Measurements from ENCODE around the gene C19orf25. TPM values are rescaled to one million over a fixed set of nuclear protein-coding genes. Genes with fewer than 3 reads are reported as not detected.

The C19orf25 gene
- 80.2 and 108 TPM in 2 replicates for polyA plus RNA-seq
- polyA minus RNA-seq: 33.8 and 39.9 TPM in 2 replicates

DNA sequence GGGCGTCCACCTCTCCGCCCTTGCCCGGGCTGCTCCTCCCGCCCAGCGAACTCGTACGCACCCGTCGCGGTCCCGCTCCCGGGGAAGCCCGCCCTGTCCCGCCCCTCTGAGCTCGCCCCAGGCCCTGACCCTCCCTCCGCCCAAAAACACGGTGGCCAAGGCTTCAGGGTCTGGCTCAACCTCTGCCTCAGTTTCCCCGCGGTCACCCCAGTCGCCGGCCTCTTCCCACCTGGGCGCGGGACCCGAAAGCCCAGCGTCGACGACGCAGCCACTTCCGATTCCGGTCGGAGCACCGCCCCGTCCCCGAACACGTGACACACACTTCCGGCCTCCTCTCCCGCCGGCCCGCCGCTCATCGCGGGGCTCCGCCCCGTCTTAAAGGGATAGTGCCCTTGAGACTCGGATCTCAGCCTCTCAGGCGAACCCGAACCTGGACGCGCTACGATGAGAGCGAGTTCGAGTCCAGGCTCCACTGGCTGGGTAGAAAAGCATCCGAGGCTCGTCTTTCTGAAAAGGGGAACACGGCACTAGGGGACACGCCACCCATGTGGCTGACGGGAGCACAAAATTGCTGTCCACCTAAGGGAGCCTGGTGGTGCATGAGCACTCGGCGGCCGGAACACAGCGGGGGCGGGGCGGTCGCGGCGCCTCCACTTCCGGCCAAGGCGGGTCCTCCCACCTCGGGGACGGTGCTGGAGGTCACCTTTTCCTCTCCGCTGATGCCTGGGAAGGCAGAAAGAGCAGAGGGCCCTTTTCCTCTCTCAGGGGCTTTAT, at the start of gene C19orf25:
TSS of gene C19orf25 (minus strand) at position 282 of the 774 bp plus-strand sequence. CDS start 312 bp downstream, outside the sequence.
- Histone ChIP-seq H3K79me2 (replicated peaks; ENCODE audit: insufficient read depth, low read length) (no peaks in the 10 kb centered on the region), H3K4me3 (ENCODE audit: low read length) (peak within 1 kb of the TSS; percentile 96), H3F3A (ENCODE audit: insufficient read depth, low read length, poor library complexity, severe bottlenecking) (no peaks in the 10 kb centered on the region), H2AFZ (ENCODE audit: low read depth, low read length) (peak within 1 kb of the TSS; percentile 17), H3K27me3 (ENCODE audit: insufficient read depth, low read depth, low read length) (no peaks in the 10 kb centered on the region), H4K20me1 (ENCODE audit: insufficient read depth) (no peaks in the 10 kb centered on the region), H3K9me2 (ENCODE audit: insufficient read depth, low read length) (no peaks in the 10 kb centered on the region), H3K27ac (ENCODE audit: low read length) (peak within 1 kb of the TSS; percentile 62), H3K9ac (ENCODE audit: low read length) (peak within 1 kb of the TSS; percentile 73), H3K36me3 (ENCODE audit: insufficient read depth, low read length) (no peaks in the 10 kb centered on the region), H3K9me3 (ENCODE audit: low read length) (no peaks in the 10 kb centered on the region), H3K4me2 (ENCODE audit: low read length) (peak within 1 kb of the TSS; percentile 92)
- peak; percentile 20 for TF ChIP-seq EP300 (conservative IDR thresholded peaks at IDR 0.05; ENCODE audit: poor library complexity, severe bottlenecking)
- no peak for TF ChIP-seq SMC3 (conservative IDR thresholded peaks at IDR 0.05; ENCODE audit: poor library complexity)
- peak; percentile 72 for TF ChIP-seq MXI1 (conservative IDR thresholded peaks at IDR 0.05; ENCODE audit: poor library complexity, severe bottlenecking)
- TF ChIP-seq, protein P1, sequence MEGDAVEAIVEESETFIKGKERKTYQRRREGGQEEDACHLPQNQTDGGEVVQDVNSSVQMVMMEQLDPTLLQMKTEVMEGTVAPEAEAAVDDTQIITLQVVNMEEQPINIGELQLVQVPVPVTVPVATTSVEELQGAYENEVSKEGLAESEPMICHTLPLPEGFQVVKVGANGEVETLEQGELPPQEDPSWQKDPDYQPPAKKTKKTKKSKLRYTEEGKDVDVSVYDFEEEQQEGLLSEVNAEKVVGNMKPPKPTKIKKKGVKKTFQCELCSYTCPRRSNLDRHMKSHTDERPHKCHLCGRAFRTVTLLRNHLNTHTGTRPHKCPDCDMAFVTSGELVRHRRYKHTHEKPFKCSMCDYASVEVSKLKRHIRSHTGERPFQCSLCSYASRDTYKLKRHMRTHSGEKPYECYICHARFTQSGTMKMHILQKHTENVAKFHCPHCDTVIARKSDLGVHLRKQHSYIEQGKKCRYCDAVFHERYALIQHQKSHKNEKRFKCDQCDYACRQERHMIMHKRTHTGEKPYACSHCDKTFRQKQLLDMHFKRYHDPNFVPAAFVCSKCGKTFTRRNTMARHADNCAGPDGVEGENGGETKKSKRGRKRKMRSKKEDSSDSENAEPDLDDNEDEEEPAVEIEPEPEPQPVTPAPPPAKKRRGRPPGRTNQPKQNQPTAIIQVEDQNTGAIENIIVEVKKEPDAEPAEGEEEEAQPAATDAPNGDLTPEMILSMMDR (IDR thresholded peaks at IDR 0.05; ENCODE audit: poor library complexity, severe bottlenecking): no peak
- peak; percentile 6 for TF ChIP-seq RAD21 (conservative IDR thresholded peaks at IDR 0.05)
- peak; percentile 91 for TF ChIP-seq POLR2AphosphoS5 (IDR thresholded peaks at IDR 0.05)

DNA sequence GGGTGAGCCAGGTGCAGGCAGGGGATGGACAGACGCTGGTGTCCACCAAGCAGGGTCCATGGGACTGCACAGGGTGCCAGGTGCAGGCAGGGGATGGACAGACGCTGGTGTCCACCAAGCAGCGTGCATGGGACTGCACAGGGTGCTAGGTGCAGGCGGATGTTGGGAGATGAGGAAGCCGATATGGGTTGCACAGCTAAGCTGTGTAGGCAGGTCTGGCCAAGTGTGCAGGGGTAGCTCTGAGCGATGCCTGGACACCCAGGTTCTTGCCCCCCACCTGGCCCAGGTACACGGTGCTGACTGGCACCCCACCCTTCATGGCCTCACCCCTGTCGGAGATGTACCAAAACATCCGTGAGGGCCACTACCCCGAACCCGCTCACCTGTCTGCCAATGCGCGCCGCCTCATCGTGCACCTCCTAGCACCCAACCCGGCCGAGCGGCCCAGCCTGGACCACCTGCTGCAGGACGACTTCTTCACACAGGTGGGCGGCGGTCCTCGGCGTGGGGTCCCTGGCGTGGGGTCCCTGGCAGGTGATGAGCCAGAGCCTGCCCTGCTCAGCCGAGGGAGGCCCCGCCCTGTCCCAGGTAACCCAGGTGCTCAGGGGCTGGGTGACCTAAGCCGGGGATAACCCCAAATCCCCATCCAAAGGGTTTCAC, 48.8 kb upstream of the C19orf25 start:
- TF ChIP-seq, protein P2, sequence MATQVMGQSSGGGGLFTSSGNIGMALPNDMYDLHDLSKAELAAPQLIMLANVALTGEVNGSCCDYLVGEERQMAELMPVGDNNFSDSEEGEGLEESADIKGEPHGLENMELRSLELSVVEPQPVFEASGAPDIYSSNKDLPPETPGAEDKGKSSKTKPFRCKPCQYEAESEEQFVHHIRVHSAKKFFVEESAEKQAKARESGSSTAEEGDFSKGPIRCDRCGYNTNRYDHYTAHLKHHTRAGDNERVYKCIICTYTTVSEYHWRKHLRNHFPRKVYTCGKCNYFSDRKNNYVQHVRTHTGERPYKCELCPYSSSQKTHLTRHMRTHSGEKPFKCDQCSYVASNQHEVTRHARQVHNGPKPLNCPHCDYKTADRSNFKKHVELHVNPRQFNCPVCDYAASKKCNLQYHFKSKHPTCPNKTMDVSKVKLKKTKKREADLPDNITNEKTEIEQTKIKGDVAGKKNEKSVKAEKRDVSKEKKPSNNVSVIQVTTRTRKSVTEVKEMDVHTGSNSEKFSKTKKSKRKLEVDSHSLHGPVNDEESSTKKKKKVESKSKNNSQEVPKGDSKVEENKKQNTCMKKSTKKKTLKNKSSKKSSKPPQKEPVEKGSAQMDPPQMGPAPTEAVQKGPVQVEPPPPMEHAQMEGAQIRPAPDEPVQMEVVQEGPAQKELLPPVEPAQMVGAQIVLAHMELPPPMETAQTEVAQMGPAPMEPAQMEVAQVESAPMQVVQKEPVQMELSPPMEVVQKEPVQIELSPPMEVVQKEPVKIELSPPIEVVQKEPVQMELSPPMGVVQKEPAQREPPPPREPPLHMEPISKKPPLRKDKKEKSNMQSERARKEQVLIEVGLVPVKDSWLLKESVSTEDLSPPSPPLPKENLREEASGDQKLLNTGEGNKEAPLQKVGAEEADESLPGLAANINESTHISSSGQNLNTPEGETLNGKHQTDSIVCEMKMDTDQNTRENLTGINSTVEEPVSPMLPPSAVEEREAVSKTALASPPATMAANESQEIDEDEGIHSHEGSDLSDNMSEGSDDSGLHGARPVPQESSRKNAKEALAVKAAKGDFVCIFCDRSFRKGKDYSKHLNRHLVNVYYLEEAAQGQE (IDR thresholded peaks at IDR 0.05; ENCODE audit: borderline replicate concordance): no peak
- TF ChIP-seq EP300 (conservative IDR thresholded peaks at IDR 0.05; ENCODE audit: poor library complexity, severe bottlenecking) (no peak), POLR2AphosphoS5 (IDR thresholded peaks at IDR 0.05) (no peak), MXI1 (conservative IDR thresholded peaks at IDR 0.05; ENCODE audit: poor library complexity, severe bottlenecking) (no peak)
- no peak overlapping the region for H3K9ac ChIP-seq (ENCODE audit: low read length)
- H3K27me3 ChIP-seq (ENCODE audit: insufficient read depth, low read depth, low read length): peaks cover 22% of the 10 kb centered on the region

More for the DNA sequence above, 48.8 kb upstream of the C19orf25 start:
- Histone ChIP-seq H4K20me1 (ENCODE audit: insufficient read depth) (no peaks in the 10 kb centered on the region), H3K36me3 (ENCODE audit: insufficient read depth, low read length) (no peaks in the 10 kb centered on the region), H2AFZ (ENCODE audit: low read depth, low read length) (no peak overlapping the region), H3K9me3 (ENCODE audit: low read length) (no peaks in the 10 kb centered on the region), H3K4me2 (ENCODE audit: low read length) (no peak overlapping the region), H3K79me2 (replicated peaks; ENCODE audit: insufficient read depth, low read length) (no peaks in the 10 kb centered on the region), H3K27ac (ENCODE audit: low read length) (no peak overlapping the region), H3K4me3 (ENCODE audit: low read length) (no peak overlapping the region), H3K9me2 (ENCODE audit: insufficient read depth, low read length) (no peaks in the 10 kb centered on the region), H3F3A (ENCODE audit: insufficient read depth, low read length, poor library complexity, severe bottlenecking) (no peaks in the 10 kb centered on the region)
